Peyer's patch (tissue), 4 donors: ENCODE data around the gene RBBP8.

Source experiments
- POLR2A ChIP-seq, 2 donors: fragments of 450-650 bp; IDR thresholded peaks; one replicate each; pipeline ENCODE4 v1.5.1; 2017; ENCODE audit warnings: antibody characterized with exemption in 2 of 2, mild to moderate bottlenecking in 2 of 2, moderate library complexity in 2 of 2
- TF ChIP-seq, protein P1 (sequence below), 6 experiments: fragments of 450-650 bp in 4 of 6; fragments of 200-600 bp in 2 of 6; sonication (generic) in 1 of 6; IDR thresholded peaks; one replicate each; pipeline ENCODE4 v1.5.1; 2017 to 2019; ENCODE audit warnings: antibody characterized with exemption in 6 of 6, mild to moderate bottlenecking in 3 of 6, moderate library complexity in 1 of 6

DNA sequence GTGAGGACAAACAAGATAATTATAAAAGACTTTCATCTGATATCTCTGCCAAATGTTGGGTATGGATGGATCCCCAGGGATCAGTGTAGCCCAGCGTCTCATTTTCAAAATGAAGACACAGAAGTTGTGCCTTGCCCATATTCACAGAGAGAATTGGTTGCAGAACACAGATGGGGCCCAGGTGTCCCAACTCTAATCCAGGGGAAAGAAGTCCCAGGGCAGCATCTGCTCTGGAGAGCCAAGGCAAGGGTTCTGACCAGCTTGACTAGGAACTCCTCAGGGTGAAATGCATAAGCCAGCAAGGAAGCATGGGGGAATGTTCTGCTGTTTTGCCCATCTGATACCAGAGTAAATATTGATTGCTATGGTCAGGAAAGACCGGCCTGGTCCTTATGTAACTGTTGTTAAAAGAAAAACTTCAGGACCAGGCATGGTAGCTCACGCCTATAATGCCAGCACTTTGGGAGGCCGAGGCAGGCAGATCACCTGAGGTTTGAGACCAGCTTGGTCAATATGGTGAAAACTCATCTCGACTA lies 133.4 kb downstream of the RBBP8 start:
- TF ChIP-seq, protein P1, sequence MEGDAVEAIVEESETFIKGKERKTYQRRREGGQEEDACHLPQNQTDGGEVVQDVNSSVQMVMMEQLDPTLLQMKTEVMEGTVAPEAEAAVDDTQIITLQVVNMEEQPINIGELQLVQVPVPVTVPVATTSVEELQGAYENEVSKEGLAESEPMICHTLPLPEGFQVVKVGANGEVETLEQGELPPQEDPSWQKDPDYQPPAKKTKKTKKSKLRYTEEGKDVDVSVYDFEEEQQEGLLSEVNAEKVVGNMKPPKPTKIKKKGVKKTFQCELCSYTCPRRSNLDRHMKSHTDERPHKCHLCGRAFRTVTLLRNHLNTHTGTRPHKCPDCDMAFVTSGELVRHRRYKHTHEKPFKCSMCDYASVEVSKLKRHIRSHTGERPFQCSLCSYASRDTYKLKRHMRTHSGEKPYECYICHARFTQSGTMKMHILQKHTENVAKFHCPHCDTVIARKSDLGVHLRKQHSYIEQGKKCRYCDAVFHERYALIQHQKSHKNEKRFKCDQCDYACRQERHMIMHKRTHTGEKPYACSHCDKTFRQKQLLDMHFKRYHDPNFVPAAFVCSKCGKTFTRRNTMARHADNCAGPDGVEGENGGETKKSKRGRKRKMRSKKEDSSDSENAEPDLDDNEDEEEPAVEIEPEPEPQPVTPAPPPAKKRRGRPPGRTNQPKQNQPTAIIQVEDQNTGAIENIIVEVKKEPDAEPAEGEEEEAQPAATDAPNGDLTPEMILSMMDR (IDR thresholded peaks at IDR 0.05): no peak
- TF ChIP-seq POLR2A (IDR thresholded peaks at IDR 0.05): no peak
